Stimulated activated CD4-positive, alpha-beta T cell treated with anti-CD3 and anti-CD28 coated beads, Interleukin-1b, Interleukin-23, amount 100 ng/mL, for 24 hours (primary cell): Measurements from ENCODE around the gene RAB18.
"Not testable (repeated sequence)": the region's sequence is repeated elsewhere in the genome, so short reads cannot be mapped to it uniquely, and the experiment has no call there.

Experiments
- DNase-seq, 4 experiments: peaks; one replicate each; pipeline ENCODE4 v3.0.0-alpha.2; 2020; ENCODE audit warnings: low read depth in 4 of 4, low spot score in 1 of 4

Gene RAB18

DNA sequence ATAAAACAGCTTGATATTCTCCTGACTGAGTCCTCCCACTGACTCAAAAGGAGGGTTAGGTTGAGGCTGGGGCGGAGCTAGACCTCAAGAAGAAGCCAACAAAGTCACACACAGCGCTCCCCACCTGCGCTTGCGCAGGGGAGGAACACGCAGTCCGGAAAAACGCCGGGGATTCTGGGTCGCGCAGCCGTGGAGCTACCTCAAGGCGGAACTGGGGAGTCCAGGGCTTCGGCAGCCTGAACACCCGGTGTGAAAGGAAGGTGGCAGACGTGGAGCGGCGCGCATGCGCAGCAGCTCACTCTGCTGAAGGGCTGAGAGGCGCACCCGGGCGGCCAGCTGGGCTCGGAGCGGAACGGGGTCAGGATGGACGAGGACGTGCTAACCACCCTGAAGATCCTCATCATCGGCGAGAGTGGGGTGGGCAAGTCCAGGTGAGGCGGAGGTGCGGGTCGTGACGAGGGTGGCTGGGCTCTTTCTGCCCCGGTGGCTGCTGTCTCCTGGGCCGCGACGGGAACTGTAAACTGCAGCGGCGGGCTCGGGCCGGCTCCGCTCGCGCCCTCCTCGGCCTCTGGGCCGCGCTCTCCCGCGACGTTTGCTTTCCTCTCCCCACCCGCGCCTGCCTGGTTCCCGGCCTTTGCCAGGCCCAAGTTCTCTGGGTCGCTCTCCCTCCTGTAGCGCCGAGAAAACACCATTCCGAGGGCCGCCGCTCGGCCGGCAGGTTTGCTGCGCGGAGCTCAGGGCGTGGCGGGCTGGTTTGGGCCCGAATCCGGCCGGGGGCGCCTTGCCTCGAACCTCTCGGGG lies at the start of gene RAB18:
Gene RAB18 (plus strand): TSS at position 298 of the 801 bp plus-strand sequence. CDS start 66 bp downstream, at position 364.
- DNase-seq: peak; percentile 89 to 97 (median 95)

DNA sequence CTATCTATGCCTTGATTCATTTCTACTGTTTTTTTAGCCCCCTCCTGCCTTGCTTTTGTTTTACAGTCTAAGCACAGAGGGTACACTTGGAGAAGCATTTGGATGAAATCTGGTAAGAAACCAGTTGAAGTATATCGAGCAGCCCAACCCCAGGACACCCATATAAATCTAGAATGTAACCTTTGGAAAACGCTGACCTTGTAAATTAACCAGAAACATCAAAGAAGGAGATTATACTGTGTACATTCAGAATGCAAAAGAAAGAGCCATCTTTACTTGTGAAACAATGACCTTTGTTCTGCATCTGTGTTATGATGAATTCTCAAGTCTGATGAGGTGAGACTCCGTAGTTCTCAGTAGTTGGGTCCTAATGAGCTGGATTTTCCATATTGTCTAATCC lies 49.3 kb upstream of the RAB18 start:
- no peak for DNase-seq

DNA sequence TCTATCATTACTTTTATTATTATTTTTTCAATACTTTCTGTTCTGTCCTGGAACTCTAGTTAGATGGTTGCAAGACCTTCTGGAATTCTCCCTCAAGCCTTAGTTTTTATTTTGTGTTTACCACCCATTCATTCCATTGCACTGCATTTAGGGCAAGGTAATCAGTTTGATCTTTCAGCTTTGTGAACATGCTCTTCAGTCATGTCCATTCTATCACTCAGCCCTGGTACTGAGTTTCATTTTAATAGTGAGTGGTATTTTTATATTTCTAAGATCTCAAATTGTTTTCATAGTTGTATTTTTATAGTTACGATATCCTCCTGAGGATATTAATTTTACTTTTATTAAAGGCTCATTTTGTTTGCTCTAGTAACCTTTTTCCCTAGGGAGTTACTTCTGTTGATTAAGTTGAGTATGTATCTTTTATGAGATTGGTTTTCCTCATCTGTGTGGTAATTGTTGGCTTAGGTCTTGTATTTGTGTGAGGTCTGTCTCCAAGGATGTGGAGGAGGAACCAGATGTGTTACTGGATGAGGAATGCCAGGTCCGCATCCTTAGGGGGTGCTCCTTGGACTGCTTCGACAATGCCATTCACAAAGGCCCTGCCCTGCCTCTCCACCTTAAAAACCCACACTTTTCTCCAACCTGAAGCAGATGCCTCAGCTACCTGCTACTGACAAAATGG lies 46.7 kb upstream of the RAB18 start:
- no peak for DNase-seq

DNA sequence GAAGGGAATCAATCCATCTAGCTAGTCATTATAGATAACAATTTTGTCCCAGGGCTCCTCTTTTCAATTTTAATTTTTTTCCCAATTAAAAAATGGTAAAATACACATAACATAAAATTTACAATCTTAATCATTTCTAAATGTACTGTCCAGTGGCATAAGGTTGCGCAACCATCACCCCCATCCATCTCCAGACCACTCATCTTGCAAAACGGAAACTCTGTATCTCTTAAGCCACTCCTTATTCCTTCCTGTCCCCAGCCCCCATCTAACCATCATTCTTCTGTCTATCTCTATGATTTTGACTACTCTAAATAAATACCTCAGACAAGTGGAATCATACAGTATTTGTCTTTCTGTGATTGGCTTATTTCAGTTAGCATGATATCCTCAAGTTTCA lies 46.1 kb upstream of the RAB18 start:
- no peak for DNase-seq

DNA sequence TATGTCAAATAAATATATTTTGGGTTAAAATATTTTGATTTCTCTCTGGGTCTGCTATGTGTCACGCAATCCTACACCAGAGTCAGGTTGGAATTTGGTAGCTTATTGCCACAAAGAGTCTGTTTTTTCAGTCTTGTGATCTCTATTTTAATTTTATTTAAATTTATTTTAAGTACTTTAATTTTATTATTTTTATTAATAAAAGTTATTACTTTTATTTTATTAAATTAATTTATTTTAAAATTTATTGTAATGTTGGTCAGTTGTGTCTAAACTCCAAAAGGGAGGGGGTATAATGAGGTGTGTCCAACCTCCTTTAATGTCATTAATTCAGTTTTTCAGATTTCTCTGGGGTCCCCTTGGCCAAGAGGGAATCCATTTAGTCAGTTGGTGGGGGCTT lies 42.8 kb upstream of the RAB18 start:
- DNase-seq: no peak

DNA sequence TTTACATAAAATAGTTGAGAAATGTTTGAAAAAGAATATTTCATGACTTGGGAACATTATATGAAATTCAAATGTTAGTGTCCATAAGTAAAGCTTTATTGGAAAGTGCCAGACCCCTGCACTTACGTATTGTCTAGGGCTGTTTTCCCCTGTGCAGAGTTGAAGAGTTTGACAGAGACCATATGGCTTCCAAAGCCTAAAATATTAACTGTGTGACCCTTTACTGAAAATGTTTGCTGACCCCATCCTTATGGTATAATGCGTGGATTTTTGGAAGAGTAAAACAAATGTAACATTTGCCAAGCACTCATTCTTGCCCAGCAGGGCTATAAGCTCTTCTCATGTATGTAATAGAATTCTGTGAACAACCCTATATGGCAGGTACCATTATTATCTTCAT lies 40.1 kb upstream of the RAB18 start:
- DNase-seq: no peak

DNA sequence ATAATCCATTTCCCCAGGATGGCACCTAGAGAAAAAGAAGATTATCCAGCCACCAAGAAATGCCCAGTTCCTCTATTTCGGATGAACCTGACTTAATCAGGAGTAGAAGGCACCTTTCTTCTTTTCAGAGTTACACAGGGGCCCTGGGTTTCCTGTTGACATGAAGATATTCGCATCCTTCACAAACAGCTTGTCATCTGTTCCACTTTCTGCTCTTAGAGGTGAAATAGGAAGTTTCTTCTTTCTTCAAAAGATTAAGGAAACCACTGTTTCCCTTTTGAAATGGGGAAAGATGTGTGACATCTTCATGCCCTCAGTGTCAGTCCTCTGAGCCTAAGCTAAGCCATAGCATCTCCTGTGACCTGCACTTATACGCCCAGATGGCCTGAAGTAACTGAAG lies 39.1 kb upstream of the RAB18 start:
- DNase-seq: no peak

DNA sequence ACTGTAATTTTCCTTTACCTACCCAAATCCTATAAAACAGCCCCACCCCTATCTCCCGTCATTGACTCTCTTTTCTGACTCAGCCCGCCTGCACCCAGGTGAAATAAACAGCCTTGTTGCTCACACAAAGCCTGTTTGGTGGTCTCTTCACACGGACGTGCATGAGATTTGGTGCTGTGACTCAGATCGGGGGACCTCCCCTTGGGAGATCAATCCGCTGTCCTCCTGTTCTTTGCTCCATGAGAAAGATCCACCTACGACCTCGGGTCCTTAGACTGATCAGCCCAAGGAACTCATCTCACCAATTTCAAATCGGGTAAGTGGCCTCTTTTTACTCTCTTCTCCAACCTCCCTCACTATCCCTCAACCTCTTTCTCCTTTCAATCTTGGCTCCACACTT lies 38.5 kb upstream of the RAB18 start:
- not testable (repeated sequence) for DNase-seq

DNA sequence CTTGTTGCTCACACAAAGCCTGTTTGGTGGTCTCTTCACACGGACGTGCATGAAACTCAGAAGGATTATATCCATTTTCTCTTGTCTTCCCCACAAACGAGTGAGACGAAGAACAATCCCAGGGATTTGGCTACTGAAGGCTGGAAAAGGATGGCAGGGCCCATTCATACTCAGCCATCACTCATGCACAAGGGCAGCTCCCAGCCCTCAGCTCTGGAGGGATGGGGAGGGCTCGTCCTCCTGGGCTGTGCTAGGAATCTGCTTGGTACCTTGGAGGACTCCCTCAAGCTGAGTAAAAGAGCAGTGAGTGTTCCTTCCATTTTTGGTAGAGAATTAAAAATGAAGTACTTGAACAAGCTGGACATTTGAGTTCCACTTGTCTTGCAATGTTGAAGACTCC lies 33.2 kb upstream of the RAB18 start:
- DNase-seq: no peak

DNA sequence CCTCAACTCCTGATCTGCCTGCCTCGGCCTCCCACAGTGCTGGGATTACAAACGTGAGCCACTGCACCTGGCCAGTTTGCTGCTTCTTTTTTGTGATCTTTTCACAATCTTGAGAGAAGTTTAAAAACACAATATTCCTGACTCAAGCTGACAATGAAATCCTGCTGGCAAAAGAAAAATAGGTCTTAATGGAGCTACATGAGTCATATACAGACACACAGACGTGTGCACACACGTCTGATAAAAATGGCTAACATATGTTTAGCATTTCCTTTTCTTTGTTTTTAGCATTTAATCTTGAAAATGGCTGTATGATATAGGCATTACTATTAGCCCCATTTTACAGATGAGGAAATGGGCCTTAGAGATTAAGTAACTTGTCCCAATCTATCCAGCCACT lies 29.4 kb upstream of the RAB18 start:
- no peak for DNase-seq

DNA sequence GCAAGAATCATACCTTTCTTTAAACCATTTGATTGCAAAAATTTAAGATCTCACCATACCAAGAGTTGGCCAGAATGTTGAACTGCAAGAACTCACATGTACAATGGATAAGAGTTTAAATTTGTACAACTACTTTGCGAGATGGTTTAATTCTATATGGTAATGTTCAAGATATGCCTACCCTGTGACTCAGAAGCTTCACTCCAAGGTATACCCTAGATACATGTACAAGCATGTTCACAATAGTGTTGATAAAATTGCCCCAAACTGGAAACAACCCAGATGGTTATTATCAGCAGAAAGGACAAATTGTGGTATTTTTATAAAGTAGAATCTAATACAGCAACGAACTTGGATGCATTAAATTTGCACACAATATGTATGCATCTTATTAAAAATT lies 25.1 kb upstream of the RAB18 start:
- no peak for DNase-seq

DNA sequence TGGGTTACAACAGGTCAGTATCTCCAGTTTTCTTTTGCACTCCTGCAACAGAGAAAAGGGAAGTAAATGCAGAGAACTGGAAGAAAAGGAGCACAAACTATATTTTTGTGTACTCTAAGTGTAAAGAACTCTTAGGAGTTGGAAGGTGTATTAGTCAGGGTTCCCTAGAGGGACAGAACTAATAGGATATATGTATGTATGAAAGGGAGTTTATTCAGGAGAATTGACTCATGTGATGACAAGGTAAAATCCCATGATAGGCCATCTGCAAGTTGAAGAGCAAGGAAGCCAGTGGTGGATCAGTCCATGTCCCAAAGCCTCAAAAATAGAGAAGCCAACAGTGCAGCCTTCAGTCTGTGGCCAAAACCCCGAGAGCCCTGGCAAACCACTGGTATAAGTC lies 22.6 kb upstream of the RAB18 start:
- DNase-seq: no peak

DNA sequence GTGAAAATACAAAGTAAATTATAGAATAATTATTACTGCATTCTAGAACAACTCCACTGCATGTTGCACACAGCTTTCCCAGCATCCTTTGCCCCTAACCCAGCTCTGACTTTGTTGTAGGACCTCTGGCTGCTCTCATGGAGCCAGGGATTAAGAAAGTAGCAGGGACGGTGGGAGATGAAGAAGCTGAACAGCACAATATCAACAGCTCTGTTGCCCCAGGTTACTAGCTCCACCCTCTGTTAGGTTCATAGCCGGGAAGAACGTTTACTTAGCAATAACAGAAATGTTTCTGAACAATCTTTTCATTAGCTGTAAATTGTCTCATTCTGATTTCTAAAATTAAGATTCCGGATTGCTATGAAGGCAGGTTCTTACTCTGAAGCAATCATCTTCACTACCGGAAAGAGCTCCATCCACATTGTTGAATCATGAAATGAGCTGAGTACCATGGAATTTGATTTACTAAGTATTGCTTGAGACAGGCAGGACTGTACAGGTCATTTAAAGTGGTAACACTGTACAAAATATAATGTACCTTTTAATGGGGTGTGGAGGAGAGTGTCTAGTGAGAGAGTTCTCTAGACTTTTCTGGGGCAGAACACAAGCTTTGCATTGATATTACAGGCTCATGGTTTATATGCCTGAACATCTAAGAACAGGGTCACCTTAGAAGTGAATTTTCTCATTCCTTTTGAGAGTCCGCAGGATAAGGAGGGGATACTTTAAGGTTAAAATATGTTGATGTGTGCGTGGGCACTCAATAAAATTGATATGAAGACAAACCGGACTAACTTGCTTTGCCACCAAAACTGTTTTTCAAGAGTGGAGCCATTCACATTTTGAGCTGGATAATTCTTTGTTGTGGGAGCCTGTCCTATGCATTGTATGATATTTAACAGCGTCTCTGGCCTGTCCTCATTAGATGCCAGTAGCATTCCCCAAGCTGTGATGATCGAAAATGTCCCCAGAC lies 20.8 kb upstream of the RAB18 start:
- no peak for DNase-seq

DNA sequence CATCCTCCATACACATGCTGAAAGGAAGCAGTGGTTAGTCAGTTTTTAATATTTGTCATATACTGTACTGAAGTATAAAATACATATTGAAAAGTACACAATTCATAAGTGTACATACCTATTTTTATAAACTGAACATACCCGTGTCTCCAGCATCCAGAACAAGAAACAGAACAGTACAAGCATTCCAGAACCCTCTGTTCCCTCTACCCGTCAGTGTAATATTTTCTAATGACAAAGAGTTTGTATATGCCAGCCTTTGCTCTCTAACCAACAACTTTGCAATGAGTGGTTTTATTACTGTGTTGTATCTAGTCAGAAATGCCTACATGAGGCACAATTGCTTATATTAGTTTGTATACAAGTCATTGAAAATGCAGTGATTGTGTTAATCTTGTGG lies 18.7 kb upstream of the RAB18 start:
- DNase-seq: no peak

DNA sequence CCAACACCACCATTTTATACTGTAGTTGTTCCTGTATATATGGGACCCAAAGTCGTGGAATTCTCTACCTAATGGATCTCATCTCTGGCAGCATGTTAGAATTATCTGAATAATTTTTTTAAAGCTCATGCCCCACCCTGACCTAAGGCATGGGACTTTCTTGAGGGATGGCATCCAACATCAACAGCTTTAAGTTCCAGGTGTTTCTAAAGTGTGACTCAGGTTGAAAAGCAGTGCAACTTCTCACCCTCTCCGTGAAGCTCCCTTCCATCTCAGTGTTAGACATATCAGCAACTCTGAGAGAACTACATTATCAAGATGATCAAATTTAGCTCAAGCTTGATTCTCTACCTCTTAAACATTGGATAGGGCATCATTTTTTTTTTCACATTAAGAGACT lies 18.1 kb upstream of the RAB18 start:
- DNase-seq: no peak

DNA sequence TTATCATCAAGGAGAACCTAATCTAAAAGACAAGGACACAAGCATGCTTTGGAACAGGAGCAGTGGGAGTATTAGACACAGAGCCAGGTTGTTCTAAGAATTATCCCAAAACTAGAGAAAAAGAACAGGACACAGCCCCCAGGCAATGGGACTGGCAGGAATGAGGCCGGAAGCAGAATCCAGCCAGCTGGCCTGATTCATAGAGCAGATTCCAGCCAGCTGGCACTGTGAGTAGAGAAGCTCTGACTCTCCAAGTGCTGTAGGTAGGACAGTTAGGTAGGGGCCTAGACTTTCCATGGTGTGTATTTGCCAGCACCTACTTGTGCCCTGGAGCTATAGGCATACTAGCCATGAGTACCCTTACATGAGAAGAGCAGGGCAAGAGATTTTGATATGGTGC lies 13.3 kb upstream of the RAB18 start:
- no peak for DNase-seq

DNA sequence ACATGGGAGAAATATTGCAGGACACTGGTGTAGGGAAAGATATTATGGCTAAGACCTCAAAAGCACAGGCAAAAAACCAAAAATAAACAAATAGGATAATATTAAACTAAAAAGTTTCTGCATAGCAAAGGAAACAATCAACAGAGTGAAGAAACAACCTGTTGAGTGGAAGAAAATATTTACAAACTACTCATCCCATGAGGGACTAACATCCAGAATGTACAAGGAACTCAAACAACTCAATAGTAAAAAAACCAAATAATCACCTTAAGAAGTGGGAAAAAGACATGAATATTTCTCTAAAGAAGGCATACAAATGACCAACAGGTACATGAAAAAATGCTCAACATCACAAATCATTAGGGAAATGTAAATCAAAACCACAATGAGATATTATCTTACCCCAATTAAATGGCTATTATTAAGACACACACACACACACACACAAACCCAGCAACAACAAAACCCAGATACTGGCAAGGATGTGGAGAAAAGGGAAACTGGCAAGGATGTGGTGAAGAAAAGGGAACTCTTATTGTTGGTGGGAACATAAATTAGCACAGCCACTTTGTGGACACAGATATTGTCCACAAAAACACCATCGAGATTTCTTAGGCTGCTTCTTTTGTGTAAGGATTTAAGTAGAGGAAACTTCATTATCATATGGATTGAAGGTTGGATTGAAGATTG lies 9.8 kb upstream of the RAB18 start:
- no peak for DNase-seq

DNA sequence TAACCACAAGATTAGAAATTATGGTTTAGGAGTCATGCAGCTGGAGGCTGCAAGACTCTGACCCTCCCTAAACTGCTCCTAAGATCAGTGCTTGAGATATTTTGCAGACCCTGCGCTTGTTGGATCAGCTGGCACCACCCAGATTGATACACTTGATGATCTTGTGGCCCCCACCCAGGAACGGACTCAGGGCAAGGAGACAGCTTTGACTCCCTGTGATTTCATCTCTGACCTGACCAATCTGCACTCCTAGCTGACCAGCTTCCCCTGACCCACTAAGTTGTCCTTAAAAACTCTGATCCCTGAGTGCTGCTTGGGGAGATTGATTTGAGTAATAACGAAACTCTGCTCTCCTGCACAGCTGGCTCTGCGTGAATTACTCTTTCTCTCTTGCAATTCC lies 8.0 kb upstream of the RAB18 start:
- DNase-seq: no peak

DNA sequence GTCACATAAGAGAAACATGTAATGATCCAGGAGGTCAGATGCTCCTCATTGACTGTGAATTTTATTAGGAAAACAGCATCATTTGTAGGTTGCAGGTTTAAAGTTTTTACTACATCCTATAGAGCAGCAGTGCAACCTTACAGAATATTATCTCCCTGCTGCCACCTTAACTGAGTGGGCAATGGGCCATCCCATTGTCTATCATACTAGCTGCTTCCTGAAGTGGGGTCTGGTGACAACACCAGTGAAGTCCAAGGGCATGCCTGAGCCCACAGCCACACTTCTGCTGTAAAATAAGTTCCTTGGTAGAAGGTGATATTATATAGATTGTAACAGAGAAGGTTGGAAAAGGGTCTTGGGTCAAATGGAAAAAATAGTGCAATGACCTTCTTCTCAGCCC lies 4.0 kb upstream of the RAB18 start:
- DNase-seq: no peak

DNA sequence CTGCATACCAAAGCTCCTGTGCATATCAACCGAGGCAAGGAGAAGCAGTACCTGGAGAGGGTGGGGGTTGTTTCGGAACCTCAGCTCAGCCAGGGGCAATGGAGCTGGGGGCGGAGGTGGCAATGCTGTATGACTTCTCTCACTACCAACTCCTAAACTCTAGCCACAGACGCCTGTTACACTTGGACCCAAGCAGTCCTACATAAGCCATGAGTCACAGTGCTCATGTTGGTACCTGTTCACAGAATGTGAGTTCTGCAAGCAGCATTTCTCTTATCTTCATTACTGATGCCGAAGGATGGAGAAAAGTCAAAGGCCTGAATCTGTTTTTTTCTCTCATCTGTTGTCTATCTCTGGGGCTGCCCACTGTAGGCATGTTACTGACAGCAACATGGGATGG lies 3.2 kb upstream of the RAB18 start:
- DNase-seq: no peak

DNA sequence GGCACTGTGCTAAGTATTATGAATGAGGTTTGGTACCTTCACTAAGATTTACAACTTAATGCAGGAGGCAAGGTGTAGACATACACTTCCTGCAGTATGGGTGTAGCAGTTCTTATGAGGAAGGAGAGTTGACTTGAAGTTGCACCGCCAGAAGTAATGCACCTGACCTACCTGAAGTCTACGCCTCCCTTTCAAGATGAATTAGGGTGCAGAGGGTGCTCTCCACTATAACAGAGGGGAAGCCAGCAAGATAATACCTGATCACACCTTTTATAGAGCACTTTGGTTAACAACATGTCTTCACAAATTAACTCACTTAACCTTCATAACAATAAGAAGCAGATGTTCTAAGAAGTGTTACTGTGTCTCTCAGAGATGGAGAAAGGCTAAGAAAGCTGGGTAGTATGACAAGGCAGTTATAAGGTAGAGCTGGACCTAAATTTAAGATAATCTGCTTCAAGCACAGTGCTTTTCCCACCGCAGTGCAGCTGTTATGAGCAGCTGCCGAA lies 552 bp upstream of the RAB18 start:
- DNase-seq: no peak
